NCI-H1694 (cell line): ENCODE measurements around the gene KIF2C.
"Not testable (repeated sequence)": the region's sequence is repeated elsewhere in the genome, so short reads cannot be mapped to it uniquely, and the experiment has no call there.

Experiments
- DNase-seq: peaks from one replicate; lab custom pipeline; 2025; lab: John Stamatoyannopoulos, UW

Gene KIF2C

DNA sequence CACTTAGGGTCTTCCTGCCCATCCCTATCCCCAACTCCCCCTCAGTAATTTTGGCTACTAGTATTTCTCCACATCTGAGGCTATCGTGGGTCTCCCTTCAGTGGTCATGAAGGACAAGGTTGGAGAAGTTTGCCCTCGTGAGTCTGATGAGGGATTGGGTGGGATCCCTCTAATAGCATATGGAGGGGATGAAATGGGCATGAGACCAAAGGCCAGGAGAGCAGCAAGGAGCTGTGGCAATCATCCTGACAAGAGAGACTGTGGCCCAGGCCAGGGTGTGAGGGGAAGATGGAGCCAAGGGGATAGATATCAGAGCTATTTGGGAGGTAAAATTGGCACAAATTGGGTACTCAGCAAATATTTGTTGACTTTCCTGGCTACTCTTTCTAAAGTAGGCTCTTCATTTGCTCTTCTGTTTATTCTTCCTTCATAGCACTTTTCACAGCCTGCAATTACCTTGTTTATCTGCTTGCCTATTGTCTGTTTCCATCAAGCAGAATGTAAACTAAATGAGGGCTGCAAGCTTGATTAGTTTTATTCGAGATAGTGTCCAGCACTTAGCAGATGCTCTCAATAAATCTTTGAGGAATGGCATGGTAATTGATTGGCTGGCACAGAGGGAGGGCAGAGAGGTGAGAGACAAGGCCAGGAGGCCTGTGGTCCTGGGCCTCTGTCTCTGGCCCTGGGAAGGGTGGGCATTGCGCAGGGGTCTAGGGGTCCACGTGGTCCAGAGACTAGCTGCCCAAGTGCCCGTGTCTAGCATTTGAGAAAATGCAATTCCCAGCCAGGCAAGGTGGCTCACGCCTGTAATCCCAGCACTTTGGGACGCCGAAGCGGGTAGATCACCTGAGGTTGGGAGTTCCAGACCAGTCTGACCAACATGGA is 59.1 kb downstream of the KIF2C start:
- no peak for DNase-seq

DNA sequence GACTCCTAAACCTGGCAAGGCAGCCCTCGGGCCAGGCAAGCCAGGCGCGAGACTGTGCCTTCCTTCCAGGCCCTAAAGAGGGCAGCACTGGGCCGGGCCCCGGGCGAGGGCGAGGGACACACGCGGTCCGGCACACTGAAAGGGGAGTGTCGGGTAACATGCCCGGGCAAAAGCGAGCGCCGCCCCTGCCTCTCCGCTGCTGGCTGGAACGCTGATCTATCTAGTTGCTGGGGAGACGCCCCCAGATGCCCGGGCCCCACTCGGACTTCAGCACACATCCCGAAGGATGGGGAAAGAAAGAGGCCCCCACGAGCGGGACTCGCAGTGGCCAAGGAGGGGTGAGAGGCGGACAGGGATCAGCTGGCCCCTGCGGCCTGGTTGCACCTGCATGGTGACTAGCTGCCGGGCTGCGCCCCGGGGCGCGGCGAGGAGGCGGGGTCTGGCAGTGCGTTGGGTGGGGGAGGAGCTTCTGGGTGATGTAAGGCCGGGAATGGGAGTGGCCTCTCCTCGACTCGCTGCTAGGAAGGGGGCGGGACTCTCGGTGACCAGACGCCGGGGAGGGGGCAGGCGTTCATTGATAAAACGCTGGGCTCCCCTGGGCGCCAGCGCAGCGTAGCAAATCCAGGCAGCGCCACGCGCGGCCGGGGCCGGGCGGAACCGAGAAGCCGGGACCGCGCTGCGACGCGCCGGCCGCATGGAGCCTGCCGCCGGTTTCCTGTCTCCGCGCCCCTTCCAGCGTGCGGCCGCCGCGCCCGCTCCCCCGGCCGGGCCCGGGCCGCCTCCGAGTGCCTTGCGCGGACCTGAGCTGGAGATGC is 60.3 kb downstream of the KIF2C start, which contains the start of gene PLK3:
TSS of gene PLK3 (plus strand) at position 608 of the 815 bp plus-strand sequence. CDS start at position 695, 87 bp downstream.
- DNase-seq, result peak; percentile 96

DNA sequence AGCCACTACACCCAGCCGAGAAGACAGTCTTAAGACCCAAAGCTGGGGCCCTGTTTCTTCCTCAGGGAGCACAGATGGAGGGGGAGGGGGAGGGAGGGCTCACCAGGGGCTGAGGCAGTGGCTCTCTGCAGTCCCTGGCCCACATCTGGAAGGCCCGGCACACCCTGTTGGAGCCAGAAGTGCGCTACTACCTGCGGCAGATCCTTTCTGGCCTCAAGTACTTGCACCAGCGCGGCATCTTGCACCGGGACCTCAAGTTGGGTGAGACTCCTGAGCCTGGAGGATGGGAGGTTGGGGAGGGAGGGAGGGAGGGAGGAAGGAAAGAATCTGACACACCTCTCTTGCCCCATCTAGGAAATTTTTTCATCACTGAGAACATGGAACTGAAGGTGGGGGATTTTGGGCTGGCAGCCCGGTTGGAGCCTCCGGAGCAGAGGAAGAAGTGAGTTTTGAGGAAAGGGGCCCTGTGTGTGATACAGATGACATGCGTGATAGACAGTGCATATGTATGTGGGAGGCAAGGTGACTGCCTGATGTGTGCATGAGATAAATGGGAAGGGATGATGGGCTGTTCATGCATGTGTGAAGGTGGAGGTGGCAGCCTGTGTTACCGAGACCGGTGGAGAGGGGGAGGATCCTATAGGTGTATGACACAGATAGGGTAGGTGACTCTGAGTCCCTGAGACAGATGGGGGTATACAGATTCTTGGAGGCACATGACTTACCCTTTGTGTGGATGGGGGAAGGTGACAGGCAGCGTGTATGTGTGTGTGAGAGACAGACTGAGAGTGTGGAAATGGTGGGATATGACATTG is 62.1 kb downstream of the KIF2C start:
- DNase-seq, result peak; percentile 65

DNA sequence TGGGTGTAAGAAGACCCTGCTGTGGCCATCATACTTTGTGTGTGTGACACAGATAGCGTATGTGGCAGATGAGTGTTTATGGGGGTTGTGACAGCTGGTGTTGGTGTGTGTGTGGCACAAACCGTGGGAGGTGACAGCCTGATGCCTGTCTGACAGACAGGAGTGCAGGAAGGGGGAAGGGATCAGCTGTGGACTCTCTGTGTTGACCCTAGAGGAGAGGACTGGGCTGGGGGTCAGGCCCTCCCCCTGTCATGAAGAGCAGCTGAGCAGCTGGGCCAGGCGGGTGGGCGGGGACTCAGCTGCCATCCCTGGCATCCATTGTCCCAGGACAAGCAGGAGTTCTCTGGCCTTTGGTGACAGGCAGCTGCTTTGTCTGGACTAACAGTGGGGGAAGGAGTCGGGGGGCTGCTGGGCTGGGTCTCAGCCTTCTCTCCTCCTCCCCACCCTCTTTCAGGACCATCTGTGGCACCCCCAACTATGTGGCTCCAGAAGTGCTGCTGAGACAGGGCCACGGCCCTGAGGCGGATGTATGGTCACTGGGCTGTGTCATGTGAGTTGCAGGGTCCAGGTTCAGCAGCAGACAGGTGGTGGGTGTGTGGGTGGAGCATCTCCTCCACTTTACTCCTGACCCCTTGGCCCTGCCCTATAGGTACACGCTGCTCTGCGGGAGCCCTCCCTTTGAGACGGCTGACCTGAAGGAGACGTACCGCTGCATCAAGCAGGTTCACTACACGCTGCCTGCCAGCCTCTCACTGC is 62.8 kb downstream of the KIF2C start:
- DNase-seq, result peak; percentile 65

DNA sequence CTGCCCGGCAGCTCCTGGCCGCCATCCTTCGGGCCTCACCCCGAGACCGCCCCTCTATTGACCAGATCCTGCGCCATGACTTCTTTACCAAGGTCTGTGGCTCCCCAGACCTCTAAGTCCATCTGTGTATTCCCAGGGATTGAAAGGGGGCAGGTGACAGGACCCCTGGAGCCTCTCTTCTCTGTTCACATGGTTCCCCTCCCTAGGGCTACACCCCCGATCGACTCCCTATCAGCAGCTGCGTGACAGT is 63.4 kb downstream of the KIF2C start:
- DNase-seq, result no peak

DNA sequence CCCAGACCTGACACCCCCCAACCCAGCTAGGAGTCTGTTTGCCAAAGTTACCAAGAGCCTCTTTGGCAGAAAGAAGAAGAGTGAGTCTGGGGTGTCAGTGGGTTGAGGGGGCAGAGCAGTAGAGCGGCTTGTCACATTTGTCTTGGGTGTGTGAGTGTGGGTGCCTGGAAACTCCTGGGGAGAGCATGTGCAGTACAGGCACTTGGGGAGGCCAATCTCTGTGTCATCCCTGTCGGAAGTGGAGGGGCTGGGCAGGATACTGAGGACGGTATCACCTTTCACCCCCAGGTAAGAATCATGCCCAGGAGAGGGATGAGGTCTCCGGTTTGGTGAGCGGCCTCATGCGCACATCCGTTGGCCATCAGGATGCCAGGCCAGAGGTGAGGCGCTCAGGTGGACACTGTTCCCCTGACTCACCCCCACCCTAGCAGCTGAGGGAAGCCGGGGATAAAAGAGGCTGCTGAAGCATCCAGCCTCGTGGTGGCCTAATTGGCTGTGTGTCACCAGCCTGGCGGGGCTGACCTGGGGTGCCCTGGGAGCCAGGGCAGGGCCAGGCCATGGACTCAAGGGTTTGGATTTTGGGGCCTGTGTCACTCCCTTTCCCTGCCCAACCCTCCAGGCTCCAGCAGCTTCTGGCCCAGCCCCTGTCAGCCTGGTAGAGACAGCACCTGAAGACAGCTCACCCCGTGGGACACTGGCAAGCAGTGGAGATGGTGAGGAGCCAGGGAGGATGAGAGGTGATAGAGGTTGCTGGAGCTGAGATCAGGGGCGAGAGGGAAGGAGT is 63.9 kb downstream of the KIF2C start:
- no peak for DNase-seq

DNA sequence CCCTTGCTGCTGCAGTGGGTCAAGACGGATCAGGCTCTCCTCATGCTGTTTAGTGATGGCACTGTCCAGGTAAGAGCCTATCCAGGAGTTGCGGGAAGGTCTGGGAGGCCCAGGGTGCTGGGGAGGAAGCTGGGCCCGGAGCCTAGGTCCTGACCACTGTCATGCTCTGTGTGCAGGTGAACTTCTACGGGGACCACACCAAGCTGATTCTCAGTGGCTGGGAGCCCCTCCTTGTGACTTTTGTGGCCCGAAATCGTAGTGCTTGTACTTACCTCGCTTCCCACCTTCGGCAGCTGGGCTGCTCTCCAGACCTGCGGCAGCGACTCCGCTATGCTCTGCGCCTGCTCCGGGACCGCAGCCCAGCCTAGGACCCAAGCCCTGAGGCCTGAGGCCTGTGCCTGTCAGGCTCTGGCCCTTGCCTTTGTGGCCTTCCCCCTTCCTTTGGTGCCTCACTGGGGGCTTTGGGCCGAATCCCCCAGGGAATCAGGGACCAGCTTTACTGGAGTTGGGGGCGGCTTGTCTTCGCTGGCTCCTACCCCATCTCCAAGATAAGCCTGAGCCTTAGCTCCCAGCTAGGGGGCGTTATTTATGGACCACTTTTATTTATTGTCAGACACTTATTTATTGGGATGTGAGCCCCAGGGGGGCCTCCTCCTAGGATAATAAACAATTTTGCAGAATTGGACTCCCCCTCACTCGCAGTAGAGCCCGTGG is 65.8 kb downstream of the KIF2C start:
- no peak for DNase-seq

DNA sequence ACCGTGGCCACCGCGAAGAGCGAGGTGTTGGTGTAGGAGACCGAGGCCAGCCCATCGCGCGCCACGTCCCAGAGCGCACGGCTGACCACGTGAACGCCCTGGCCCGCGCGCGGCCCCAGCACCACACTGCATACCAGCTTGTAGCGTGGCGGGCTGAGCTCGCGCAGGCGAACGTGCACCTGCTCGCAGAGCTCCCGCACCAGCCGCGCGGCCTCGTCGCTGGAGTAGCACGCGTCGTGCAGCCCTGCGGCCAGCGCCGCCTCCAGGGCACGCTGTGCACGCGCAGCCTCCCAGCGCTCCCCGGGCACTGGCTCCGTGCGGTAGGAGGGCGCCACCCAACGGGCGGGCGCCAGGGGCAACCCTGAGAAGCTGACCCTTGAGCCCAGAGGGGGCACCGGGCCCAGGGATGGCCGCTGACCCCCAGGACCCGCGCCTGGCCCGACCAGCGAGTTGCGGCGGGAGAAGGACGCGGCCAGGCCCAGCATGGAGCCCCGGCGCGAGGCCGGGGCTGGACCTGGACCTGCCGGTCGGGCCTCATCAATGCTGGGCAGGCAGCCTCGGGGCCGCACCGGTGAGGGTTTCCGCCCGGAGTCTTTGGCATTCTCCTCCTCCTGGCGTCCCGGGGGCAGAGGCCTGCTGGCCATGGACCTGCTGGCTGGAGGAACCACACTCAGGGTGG is 66.5 kb downstream of the KIF2C start:
- no peak for DNase-seq

DNA sequence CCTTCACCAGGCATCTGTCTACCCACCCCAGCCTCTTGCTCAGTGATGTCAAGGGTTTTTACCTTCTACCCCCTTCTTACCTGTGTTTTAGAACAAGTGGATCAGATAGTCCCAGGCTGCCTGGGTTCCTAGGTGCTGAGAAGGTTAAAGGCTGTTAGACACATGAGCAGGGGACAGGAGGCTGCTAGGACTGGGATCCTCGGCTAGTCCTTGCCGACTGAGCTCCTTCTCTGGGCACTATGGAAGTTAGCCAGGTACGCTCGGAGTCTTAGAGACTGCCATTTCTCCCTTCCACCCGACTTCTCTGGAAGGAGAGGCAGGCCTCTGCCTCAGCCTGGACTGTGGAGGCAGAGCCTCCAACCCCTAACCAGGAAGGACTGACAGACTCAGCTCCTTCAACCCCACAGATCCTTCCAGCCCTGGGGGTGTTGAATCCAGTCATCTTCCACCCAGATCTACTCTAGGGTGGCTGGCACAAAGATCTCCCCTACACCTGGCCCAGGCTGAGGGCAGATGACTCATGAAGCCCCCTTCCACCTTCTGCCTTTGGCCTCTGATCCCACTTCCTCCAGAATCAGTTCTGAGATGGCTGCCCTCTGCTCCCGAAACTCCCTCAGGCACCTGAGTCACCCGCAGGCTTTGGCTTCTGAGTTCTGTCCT is 67.2 kb downstream of the KIF2C start, which contains the start of gene DYNLT4:
TSS of gene DYNLT4 (minus strand) at position 648 of the 660 bp plus-strand sequence. CDS start 683 bp downstream, outside the sequence.
- no peak for DNase-seq

DNA sequence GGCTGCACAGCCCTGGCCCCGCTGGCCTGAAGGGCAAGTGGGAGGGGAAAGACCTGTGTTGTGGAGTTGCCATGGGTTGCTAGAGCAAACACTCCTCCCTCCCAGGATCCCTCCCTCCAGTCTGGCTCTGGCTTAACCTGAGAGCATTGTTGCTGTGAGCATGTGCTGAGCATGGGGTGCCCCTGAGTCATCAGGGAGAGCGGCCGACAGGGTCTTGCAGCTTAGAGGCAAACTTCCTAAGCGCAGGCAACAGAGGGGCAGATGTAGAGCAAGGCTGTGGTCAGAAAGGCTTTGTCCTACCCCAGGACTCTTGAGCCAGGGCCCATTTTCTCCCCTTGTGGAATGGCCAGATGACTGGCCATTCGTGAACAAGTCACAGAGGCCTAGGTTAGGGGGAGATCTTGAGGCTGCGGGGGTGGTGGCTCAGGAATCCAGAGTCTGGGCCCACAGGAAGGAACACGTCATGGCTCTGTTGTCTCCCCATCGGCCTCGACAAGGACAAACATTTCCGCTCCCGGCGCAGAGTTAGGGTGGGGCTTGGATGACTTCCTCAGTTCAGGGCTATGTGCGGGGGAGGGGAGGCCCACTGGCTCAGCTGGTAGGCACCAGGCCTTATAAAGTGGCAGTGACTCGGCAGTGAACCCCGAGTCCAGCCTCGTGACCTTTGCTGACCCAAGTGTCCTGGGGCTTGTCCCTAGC is 67.9 kb downstream of the KIF2C start:
- no peak for DNase-seq

DNA sequence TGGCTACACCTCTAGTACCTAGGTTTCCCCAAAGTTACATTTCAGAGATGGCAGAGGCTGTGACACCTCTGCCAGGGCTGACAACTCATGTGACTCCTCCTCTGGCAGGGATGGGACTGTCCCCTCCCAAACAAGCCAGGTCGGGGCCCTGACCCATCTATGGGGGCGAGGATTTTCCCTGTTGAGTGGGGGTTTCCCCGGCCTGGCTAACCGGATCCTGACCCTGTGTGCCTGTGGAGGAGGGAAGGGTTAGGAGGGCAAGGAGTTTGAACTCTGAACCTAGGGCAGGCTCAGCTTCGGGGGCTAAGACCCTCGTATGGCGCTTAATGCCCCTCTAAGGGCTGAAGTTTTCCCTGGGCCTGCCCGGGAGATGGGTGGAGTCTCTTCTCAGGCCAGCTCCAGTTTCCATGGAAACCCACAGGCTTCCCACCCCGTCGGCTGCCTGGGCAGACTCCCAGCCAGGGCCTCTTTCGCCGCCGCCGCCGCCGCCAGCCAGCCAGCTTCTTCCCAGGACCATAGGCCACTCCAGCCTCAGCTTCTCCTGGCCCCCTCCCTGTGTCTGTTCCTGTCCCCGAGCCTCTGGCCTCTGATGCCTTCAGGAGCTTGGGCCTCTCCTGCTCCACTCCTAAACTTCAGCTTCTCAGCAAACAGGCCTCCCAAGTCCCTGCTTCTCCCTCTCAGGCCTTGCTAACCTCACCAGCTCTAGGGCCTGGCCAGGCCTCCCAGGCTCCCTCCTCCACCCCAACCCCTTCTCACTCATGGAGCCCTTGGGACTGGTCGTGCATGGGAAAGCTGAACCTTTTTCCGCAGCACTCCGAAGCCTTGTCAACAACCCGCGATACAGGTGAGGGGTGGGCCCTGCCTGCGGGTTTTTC is 68.7 kb downstream of the KIF2C start, which contains the start of gene BTBD19:
TSS of gene BTBD19 (plus strand) at position 461 of the 875 bp plus-strand sequence. CDS start at position 759, 298 bp downstream.
- no peak for DNase-seq

DNA sequence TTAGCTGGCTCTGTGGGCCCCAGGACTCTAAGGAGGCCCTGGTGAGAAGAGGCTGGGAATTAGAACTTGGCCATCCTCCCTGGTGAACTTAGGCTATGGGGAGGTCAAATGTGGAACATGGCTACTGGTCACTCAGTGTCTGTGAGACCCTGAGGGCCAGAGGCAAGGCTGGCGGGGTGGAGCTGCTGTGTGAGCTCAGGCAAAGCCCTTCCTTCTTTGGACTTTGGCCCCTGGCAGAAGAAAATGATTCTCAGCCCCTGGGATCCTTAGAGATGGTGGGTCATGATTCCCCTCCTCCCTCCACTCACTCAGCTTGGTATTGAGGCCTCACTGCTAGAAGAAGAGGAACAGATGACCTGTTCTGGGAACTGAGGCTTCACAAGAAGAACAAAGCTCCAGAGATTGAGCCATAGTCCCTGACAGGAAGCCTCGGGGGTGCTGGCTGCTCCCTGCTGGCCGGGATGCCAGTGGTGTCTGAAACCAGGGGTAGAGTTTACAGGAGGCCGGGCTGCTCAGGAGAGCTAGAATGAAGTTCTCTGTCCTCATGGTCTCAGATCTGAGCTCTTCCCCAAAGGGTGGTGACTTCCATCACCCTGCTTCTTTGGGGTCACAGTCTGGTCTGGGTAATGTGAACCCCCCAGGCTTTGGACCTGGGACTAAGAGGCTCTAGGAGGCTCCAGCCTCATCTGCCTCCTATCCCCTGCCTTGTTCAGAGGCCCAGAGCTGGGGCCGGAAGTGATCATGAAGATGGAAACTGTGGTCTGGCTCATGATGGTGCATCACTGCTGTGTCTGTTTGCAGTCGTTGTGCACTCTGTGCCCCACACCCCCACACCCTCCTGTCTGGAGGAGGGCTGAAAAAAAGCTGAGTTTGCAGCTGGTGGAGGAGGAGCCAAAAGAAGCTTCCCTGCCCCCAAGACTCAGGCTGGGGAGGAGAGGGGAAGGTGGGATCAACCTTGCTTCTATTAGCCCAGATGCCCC is 69.6 kb downstream of the KIF2C start:
- no peak for DNase-seq

DNA sequence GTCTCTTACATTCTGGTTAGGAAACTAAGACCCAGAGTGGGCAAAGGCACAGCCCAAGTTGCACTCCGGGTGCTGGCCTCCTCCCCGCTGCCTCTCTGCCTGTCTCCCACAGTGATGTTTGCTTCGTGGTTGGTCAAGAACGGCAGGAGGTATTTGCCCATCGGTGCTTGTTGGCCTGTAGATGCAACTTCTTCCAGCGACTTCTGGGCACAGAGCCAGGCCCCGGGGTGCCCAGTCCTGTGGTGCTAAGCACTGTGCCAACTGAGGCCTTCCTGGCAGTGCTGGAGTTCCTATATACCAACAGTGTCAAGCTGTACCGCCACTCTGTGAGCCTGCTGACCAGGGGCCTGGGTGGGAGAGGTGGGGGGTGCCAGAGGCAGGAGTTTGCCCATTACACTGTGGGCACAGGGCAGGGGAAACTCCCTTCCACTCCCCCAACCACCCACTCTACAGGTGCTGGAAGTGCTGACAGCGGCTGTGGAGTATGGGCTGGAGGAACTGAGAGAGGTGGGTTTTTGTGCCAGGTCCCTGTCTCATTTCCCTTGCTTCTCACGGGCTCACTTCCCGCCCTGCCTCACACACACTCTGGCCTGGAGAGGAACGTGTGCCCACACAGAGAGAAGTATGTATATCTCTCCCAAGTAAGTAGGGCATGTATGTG is 70.6 kb downstream of the KIF2C start:
- no peak for DNase-seq

DNA sequence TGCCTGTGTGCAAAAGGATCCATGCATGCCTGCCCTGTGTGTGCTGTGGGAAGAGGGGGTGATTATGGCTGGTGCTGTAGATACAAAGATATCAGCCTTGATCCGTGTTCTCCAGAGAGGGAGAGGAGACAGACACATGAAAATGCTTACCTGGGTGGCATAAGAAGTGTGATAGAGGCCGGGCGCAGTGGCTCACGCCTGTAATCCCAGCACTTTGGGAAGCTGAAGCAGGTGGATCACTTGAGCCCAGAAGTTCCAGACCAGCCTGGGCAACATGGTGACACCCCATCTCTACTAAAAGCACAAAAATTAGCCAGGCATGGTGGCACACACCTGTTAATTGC is 71.1 kb downstream of the KIF2C start:
- not testable (repeated sequence) for DNase-seq

DNA sequence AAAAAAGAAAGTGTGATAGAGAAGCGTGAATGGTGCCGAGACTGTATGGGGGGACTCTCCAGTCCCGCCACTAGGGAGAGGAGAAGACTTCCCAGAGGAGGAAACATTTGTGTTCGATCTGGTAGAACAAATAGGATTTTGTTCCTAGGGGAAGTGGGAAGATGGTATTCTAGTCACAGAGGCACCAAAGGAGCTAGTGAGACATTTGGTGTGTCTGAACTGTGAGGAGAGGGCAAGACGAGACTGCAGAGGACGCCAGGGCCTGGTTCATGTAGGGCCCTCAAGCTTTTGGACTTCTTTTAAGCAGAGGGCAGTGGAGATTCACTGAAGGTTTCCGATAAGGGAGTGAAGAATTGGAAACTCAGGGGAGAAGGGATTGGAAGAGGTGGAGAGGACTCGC is 71.6 kb downstream of the KIF2C start:
- no peak for DNase-seq
